GM13977 (cell line): ENCODE data around the gene ULBP3.

Source experiments
- DNase-seq: peaks from one replicate; pipeline ENCODE4 v3.0.0; 2012; ENCODE audit warnings: low spot score
- CTCF ChIP-seq: IDR thresholded peaks from 2 replicates; pipeline ENCODE4 v1.5.1; 2012; ENCODE audit warnings: mild to moderate bottlenecking, control low read depth; ENCODE audit not compliant: insufficient read depth; ENCODE audit errors: extremely low read depth, missing control alignments
- in situ Hi-C: fragments of 300-500 bp; cut with MboI; formaldehyde crosslinking; loops from one replicate; pipeline ENCODE4 v1.12.0; 2022; ENCODE audit warnings: low sequenced_read_pairs, low pct_unique_long_range_greater_than_20kb, mixed read lengths, inconsistent platforms; ENCODE audit not compliant: unreplicated experiment

ULBP3 gene

GRCh38 chr6:150102750-150103270 is 33.9 kb upstream of the ULBP3 start:
- TF ChIP-seq CTCF: no peak
- no peak for DNase-seq
- in situ Hi-C loops: no loop called here

- no peak for TF ChIP-seq CTCF
- in situ Hi-C loops: no loop called here
- DNase-seq: no peak
Measured at GRCh38 chr6:150100745-150101144, 31.8 kb upstream of the ULBP3 start.

- in situ Hi-C loops: no loop called here
Measured at GRCh38 chr6:150099953-150100352, 31.0 kb upstream of the ULBP3 start.

GRCh38 chr6:150099546-150099945 is 30.6 kb upstream of the ULBP3 start:
- in situ Hi-C loops: no loop called here
- TF ChIP-seq CTCF: no peak

More at GRCh38 chr6:150099953-150100352, 31.0 kb upstream of the ULBP3 start:
- DNase-seq: no peak
- no peak for TF ChIP-seq CTCF

GRCh38 chr6:150098155-150098554 is 29.2 kb upstream of the ULBP3 start:
- no peak for DNase-seq
- in situ Hi-C loops: no loop called here
- no peak for TF ChIP-seq CTCF

More at GRCh38 chr6:150099546-150099945, 30.6 kb upstream of the ULBP3 start:
- DNase-seq: no peak

- DNase-seq: no peak
- in situ Hi-C loops: no loop called here
- TF ChIP-seq CTCF: no peak
Measured at GRCh38 chr6:150093397-150093796, 24.5 kb upstream of the ULBP3 start.

- TF ChIP-seq CTCF: no peak
- in situ Hi-C loops: no loop called here
- DNase-seq: no peak
Measured at GRCh38 chr6:150091476-150091875, 22.6 kb upstream of the ULBP3 start.
